T47D (cell line): ENCODE data around the gene SNX1.
"Not testable (repeated sequence)": the region's sequence is repeated elsewhere in the genome, so short reads cannot be mapped to it uniquely, and the experiment has no call there.

Experiments
- DNase-seq, 2 experiments: peaks; one replicate each; pipeline versions ENCODE4 v3.0.0 to v3.0.0-alpha.2; 2011 to 2012; ENCODE audit warnings: low read depth in 1 of 2, low spot score in 1 of 2
- JUND ChIP-seq: IDR thresholded peaks from 2 replicates; pipeline ENCODE4 v1.6.1; 2012; ENCODE audit warnings: low read depth
- in situ Hi-C: cut with HindIII; loops from 2 replicates; pipeline ENCODE4 v1.10.0; 2016; ENCODE audit warnings: low sequenced_read_pairs, low pct_unique_long_range_greater_than_20kb

The SNX1 gene

DNA sequence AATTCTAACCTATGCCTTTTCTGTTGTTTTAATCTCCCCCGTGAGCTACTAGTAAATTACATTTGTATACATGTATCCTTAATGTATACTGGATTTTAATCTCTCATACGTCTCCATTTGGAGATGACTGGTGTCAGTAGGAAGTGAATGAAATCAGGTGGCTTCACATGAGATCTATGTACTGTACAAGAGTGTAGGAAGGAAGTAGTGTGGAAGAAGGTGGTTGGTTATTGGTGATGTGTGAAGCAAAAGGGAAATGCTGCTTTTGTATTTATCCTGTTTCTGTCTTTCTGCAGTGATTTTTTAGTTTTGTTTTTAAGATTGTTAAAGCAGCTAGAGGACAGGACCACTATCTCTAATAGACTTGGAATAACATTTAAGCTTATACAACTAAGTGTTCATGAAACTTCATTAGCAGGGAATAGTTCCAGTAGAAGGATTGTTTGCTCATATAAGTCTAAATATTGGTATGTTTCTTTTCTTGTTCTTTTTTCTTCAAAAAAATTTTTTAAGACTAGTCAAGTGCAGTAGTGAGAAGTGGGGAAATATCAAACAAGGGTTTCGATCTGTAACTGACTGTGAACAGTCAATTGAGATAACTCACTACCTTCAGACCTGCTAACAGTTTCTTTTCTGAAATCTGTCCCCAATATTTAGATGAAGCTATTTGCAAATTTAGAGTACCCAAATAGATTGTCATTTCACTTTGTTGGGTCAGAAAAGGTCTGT lies 15.3 kb downstream of the SNX1 start:
- no peak for DNase-seq
- in situ Hi-C loops: no loop called here
- no peak for TF ChIP-seq JUND

DNA sequence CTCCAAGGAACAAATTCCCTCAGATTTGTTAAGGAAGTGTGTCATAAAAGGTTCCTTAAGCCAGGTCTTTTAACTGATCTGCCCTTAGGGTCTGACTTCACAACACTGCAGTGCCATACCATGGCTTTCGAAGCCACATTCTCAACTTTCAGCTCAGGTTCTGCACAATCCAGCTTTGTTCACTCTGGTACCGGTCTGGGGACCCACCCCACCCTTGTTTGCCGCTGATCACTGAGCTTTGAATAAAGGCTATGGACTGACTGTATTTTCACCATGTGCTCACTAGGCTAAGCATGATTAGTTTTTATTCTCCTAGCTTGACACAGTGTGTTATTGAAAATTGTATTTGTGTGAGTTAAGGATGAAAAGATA lies 15.9 kb downstream of the SNX1 start:
- DNase-seq: no peak
- TF ChIP-seq JUND: no peak
- in situ Hi-C loops: no loop called here

DNA sequence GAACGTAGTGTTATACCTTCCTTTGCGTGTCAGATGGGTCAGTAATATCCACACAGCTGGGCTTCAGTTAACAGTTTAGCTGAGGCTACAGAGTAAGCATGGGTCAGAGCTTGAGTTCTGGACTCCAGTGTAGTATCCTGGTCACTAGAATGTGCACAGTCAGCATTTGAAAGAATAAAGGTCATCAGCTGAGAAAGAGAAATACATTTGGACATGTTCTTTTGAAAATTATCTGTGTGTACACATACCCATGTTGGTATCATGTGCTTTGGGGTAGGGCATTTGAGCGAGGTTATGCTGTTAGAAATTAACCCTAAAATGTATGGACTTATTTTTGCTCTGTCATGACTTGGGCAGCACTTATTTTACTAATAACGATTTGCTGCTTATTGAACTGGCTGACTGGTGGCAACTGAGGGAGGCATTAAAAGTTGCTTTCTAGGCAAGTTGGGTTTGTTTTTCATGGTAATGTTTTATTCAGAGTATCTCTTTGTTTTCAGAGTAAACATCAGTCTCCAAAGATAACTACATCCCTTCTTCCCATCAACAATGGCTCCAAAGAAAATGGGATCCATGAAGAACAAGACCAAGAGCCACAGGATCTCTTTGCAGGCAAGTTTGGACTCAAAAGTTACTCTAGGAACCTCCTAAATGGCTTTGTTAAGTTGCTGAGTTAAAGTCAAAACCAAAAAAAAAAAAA lies 16.4 kb downstream of the SNX1 start:
- TF ChIP-seq JUND: no peak
- in situ Hi-C loops: no loop called here
- no peak for DNase-seq

DNA sequence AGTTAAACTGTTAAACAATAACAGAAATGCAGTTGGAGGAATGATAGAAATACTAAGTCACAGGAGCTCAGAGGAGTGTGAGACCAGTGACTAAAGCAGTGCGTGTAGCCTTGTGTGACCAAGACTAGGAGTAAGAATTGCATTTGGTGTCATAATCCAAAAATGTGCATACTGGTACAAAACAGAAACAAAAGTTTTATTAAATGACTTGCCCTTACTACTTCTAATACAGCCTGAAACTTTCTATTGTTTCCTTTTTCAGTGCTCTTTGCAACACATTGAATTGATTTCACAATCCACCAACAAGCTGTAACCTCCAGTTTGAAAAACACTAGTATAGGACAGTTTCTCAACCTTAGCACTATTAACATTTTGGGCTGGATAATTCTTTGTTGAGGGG lies 17.1 kb downstream of the SNX1 start:
- no peak for TF ChIP-seq JUND
- no peak for DNase-seq
- in situ Hi-C loops: no loop called here

DNA sequence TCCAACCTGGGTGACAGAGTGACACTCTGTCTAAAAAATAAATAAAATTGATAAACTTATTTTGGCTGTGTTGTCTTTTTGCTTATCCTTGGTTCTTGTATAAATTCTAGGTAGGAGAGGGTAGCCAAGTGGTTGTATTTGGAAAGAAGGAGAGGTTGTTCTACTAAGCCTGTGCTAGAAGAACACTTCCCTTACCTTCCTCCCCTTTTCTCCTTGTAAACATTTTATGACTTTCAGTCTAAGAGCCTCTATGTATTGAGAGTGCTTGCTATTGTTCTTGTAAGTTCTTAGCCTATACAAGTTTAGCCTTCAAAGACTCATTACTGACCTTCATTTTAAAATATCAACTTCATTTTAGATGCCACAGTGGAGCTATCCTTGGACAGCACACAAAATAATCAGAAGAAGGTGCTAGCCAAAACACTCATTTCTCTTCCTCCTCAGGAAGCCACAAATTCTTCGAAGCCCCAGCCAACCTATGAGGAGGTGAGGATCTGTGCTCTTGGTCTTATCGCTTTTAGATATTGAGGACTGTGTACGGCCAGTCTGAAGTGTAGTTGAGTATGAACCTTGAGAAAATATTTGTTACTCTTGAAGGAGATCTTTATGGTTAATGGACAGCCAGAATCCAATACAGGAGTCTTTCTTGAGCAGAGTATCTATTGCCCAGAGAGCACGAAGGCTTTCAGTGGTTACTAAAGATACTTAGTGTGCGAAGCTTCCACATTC lies 22.1 kb downstream of the SNX1 start:
- no peak for TF ChIP-seq JUND
- no peak for DNase-seq
- in situ Hi-C loops: no loop called here

DNA sequence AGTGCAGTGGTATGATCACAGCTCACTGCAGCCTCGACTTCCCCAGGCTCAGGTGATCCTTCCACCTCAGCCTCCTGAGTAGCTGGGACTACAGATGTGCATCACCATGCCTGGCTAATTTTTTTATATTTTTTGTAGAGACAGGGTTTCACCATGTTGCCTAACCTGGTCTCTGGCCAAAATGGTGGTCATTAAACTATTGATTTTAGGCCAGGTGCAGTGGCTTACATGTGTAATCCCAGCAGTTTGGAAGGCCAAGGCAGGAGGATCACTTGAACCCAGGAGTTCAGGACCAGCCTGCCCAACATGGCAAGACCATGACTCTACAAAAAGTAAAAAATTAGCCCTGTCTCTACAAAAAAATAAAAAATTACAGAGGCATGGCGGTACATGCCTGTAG lies 24.5 kb downstream of the SNX1 start:
- in situ Hi-C loops, DNase-seq: not testable (repeated sequence)

DNA sequence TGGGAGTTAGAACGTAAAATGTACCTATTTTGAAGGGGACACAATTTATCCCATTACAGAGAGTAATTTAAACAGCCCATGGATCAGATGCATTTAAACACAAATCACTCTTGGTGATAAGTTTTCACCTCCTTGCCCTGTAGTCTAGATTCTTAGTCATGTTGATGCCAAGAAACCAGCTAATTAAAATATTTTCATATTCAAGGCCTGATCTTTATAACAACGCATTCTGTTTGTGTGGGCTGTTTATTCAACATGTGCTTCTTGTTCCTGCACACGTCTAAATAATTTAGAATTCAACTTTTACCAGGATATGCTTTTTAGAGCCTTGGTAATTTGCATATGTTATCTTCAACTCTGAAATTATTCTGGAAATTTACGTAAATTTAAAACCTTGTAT lies 25.8 kb downstream of the SNX1 start:
- TF ChIP-seq JUND: no peak
- DNase-seq: no peak
- in situ Hi-C loops: no loop called here

DNA sequence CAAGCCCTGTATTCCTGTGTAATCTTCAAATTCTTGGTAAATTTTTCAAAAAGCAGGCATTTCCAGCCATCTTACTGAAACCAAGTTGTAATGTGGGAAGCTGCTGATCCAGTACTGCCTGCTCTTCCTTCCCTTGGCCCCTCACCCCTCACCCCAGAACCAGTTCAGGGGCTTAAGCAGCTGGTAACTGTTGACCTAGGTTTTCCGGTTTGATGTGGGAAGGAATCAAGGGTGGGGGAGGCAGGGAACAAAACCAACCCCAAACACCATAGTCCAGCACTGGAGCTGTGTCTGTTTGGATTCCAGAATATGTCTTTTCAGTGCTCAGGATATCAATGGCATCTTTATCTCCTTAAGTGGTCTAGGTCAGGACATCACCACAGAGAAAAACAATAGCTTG lies 26.7 kb downstream of the SNX1 start:
- no peak for DNase-seq
- no peak for TF ChIP-seq JUND
- in situ Hi-C loops: no loop called here

DNA sequence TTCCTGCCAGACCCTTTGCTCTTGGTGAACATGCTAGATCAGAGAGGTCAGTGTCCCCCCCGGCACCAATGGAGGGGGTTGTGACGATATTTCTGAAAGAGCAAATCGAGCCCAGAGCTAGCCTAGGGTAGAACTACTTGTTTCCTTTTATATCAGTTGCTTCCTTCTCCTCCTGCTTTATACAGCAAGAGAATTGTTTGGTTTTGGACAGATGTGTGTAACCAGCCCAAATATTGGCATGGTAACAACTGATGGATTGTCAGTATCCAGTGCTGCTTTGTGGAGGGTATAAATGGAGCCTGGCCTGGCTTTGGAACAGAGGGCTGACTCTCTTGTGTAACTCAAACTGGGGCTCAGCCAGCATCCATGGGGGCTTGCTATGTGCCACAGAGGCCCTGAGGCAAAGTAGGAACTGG lies 27.2 kb downstream of the SNX1 start:
- no peak for DNase-seq
- in situ Hi-C loops: no loop called here
- no peak for TF ChIP-seq JUND

DNA sequence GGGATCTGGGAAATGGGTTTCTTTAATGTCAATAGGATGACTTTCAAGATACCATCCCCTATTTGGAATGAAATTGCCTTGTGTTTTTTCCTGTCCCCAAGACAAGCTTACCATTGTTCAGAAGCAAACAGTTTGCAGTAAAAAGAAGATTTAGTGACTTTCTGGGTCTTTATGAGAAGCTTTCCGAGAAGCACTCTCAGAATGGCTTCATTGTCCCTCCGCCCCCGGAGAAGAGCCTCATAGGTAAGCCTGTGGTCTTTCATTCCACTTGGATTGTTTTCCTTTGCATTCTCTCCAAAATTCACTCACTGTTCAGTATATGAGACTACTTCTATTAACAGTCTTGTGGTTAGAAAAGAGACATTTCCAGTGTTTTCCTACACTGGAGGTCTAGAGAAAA lies 30.2 kb downstream of the SNX1 start:
- in situ Hi-C loops: no loop called here
- no peak for DNase-seq
- no peak for TF ChIP-seq JUND

DNA sequence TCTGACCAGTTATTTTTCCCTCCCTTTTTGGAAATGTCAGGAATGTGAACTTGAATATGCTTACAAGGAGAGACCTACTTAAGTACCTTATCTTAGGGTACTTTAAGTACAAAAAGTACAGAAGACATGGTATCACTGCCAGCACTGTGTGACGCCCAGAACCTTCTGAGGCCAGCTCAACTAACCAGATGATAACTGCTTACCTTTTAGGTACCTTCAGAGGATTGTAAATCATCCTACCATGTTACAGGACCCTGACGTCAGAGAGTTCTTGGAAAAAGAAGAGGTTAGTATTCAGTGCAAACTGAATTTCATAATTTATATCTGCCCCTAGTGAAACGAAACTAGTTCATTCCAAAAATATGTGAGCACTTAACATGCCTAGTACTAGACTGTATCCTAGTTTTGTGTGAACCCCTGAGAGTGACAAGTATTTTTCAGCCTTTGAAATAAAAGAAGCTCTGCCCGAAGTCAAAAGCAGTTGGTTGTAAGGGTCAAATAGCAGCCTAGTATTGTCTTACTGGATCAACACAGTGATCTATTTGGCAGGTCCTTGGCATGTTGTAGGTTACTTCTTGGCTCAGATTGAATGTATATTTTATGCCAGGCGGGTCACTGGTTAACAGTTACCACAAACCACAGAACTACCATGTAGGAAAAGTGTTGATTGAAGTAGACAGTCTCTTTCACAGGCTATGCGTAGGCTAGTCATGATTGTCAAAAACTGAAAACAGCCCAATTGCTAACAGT lies 31.9 kb downstream of the SNX1 start:
- in situ Hi-C loops: no loop called here
- no peak for DNase-seq
- no peak for TF ChIP-seq JUND

DNA sequence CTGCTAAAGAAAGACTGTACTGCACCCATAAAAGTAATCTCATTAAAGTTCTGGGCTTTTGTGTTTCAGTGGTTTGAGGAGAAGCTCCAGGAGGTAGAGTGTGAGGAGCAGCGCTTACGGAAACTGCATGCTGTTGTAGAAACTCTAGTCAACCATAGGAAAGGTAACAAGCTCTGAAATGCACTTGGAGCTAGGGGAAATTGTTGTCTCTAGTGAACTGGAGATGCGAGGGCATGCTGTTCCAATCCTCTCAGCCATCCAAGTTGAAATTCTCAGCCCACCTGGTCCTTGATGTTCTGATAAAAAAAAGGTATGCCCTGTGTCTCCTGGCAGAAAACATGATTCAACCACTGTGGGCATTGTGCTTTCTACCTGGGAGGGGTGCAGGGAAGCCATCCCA lies 34.4 kb downstream of the SNX1 start:
- no peak for TF ChIP-seq JUND
- DNase-seq: no peak
- in situ Hi-C loops: no loop called here

DNA sequence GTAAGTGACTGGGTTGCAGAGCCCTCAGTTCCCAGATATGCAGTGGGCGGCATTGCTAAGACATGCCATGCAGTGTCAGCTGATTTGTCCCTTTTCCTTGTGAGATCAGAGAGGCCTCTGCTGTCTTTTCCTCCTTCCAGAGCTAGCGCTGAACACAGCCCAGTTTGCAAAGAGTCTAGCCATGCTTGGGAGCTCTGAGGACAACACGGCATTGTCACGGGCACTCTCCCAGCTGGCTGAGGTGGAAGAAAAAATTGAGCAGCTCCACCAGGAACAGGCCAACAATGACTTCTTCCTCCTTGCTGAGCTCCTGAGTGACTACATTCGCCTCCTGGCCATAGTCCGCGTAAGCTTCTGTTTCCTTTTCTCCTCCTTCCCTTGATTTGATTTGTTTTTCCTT lies 35.8 kb downstream of the SNX1 start:
- DNase-seq: no peak
- TF ChIP-seq JUND: no peak

More for the DNA sequence above, 35.8 kb downstream of the SNX1 start:
- in situ Hi-C loops: no loop called here
